HEK293T (cell line): Measurements from ENCODE around the gene MYO7A.

Experiments used
- FOXM1 ChIP-seq: fragments of 450-650 bp; IDR thresholded peaks from 2 replicates; pipeline ENCODE4 v1.6.1; 2017; ENCODE audit warnings: mild to moderate bottlenecking, borderline replicate concordance
- NFRKB ChIP-seq: fragments of 450-650 bp; IDR thresholded peaks from 2 replicates; pipeline ENCODE4 v1.6.1; 2016; ENCODE audit warnings: mild to moderate bottlenecking, moderate library complexity
- SP1 ChIP-seq: fragments of 450-650 bp; IDR thresholded peaks from 2 replicates; pipeline ENCODE4 v1.6.1; 2017

GRCh38 chr11:77118971-77119370 lies 9.1 kb upstream of the MYO7A start:
- TF ChIP-seq FOXM1 (no peak), SP1 (no peak), NFRKB (no peak)
